HepG2 (cell line): Measurements from ENCODE around the gene NBEA. TPM values are rescaled to one million over a fixed set of nuclear protein-coding genes. Genes with fewer than 3 reads are reported as not detected.

Experiments used
- ATAC-seq: fragments of 200-7000 bp; cut with Tn5 transposase; 3 replicates; pipeline ENCODE4 v1.9.1; 2020; ENCODE audit warnings: mild to moderate bottlenecking, moderate library complexity
- BruUV-seq: library from RNA; stranded (reverse); fragments of 400-500 nt; replicated peaks from 2 replicates; lab custom pipeline; 2021; lab: Mats Ljungman, UMichigan
- CTCF ChIA-PET: fragments of 300-600 bp; formaldehyde crosslinking; extraction: SDS; loops from one replicate; lab custom pipeline; 2021; ENCODE audit warnings: low total read pairs, inconsistent platforms, low intra/inter-chr PET ratio; lab: Yijun Ruan, JAX
- POLR2A ChIA-PET: fragments of 350-600 bp; sonication (Branson Sonifier 250); formaldehyde crosslinking; loops from one replicate; lab custom pipeline; 2020; ENCODE audit warnings: antibody characterized with exemption, inconsistent platforms; lab: Yijun Ruan, JAX
- DNase-seq: peaks from one replicate; pipeline ENCODE4 v3.0.0-alpha.2; 2015; ENCODE audit warnings: low spot score
- FAIRE-seq: peaks from 3 replicates; lab custom pipeline; 2011; peaks lifted over from hg19 to GRCh38; lab: Jason Lieb, UNC
- H2AFZ ChIP-seq: one replicate; pipeline ENCODE4 v1.6.1; 2011; ENCODE audit warnings: low read length, inconsistent platforms
- H3K27ac ChIP-seq: fragments of 300-600 bp; 3 replicates; pipeline ENCODE4 v1.8.0; 2011; ENCODE audit warnings: mixed run types, mild to moderate bottlenecking, mixed read lengths, low read length, inconsistent platforms; ENCODE audit not compliant: insufficient read depth; ENCODE audit errors: extremely low read length
- H3K27me3 ChIP-seq, 2 experiments: fragments of 200-600 bp in 1 of 2; 2 replicates in 1 of 2; 3 replicates in 1 of 2; pipeline versions ENCODE4 v1.6.0 to v1.8.0; 2011; ENCODE audit warnings: low read length in 2 of 2, mild to moderate bottlenecking in 2 of 2, moderate library complexity in 2 of 2, inconsistent platforms in 1 of 2; ENCODE audit not compliant: insufficient read depth in 2 of 2, control insufficient read depth in 1 of 2
- H3K36me3 ChIP-seq, 2 experiments: fragments of 200-600 bp in 1 of 2; replicated peaks in 1 of 2; 2 replicates in 1 of 2; 3 replicates in 1 of 2; pipeline versions ENCODE4 v1.5.1 to v1.8.0; 2011; ENCODE audit warnings: low read length in 2 of 2, inconsistent platforms in 1 of 2; ENCODE audit not compliant: insufficient read depth in 2 of 2, control insufficient read depth in 1 of 2
- H3K4me1 ChIP-seq: 2 replicates; pipeline ENCODE4 v1.5.1; 2012; ENCODE audit warnings: low read length, inconsistent platforms; ENCODE audit not compliant: insufficient read depth
- H3K4me2 ChIP-seq: 2 replicates; pipeline ENCODE4 v1.6.0; 2011; ENCODE audit warnings: low read depth, low read length, inconsistent platforms
- H3K4me3 ChIP-seq, 3 experiments: fragments of 200-600 bp in 1 of 3; sonication (generic), shearing (Covaris generic) in 1 of 3; replicated peaks in 1 of 3; 2 replicates each; pipeline ENCODE4 v1.5.1; 2011 to 2016; ENCODE audit warnings: low read length in 3 of 3, inconsistent platforms in 2 of 3, low read depth in 2 of 3, mild to moderate bottlenecking in 2 of 3, control low read depth in 1 of 3, mixed read lengths in 1 of 3; ENCODE audit not compliant: insufficient read depth in 1 of 3
- H3K79me2 ChIP-seq: one replicate; pipeline ENCODE4 v1.6.1; 2011; ENCODE audit warnings: low read length, inconsistent platforms; ENCODE audit not compliant: insufficient read depth
- H3K9ac ChIP-seq: 2 replicates; pipeline ENCODE4 v1.6.0; 2011; ENCODE audit warnings: mild to moderate bottlenecking, low read depth, low read length, inconsistent platforms; ENCODE audit not compliant: insufficient read depth
- H3K9me3 ChIP-seq: 2 replicates; pipeline ENCODE4 v1.5.1; 2012; ENCODE audit warnings: mild to moderate bottlenecking, low read length
- H4K20me1 ChIP-seq: 2 replicates; pipeline ENCODE4 v1.6.0; 2011; ENCODE audit warnings: inconsistent platforms, mild to moderate bottlenecking, low read length, moderate library complexity; ENCODE audit not compliant: insufficient read depth
- DNMT3B ChIP-seq: conservative IDR thresholded peaks from 2 replicates; pipeline ENCODE4 v1.6.1; 2016; ENCODE audit warnings: missing biosample characterization, control low read depth
- EED ChIP-seq: sonication (generic); formaldehyde crosslinking; IDR thresholded peaks from 2 replicates; pipeline ENCODE4 v1.5.0; 2020; ENCODE audit warnings: mild to moderate bottlenecking, missing genetic modification reagents
- FOXA1 ChIP-seq, 2 experiments: fragments of 450-650 bp in 1 of 2; sonication (generic) in 1 of 2; formaldehyde crosslinking in 1 of 2; IDR thresholded peaks; 2 replicates each; pipeline versions ENCODE4 v1.4.0 to v1.6.1; 2016 to 2020; ENCODE audit warnings: missing genetic modification reagents in 1 of 2
- HNRNPH1 ChIP-seq: fragments of 200-400 bp; formaldehyde crosslinking; optimal IDR thresholded peaks from 2 replicates; pipeline ENCODE3; 2017; ENCODE audit warnings: mild to moderate bottlenecking, low read depth, low read length
- UBTF ChIP-seq: sonication (generic); formaldehyde crosslinking; IDR thresholded peaks from 2 replicates; pipeline ENCODE4 v1.4.0; 2020; ENCODE audit warnings: mild to moderate bottlenecking, missing genetic modification reagents
- ZFP91 ChIP-seq: sonication (generic); formaldehyde crosslinking; IDR thresholded peaks from 2 replicates; pipeline ENCODE4 v1.9.0; 2022; ENCODE audit warnings: missing genetic modification reagents, mild to moderate bottlenecking, borderline replicate concordance
- ZNF557 ChIP-seq: sonication (generic); formaldehyde crosslinking; IDR thresholded peaks from 2 replicates; pipeline ENCODE4 v1.4.0; 2020; ENCODE audit warnings: missing genetic modification reagents
- WGBS: methylation state at CpG from one replicate; pipeline ENCODE4 v1.1.6; 2017; ENCODE audit warnings: low lambda C conversion rate; 5-methylcytosine and 5-hydroxymethylcytosine counted together
- in situ Hi-C: cut with HindIII; loops from 2 replicates; pipeline ENCODE4 v1.10.0; 2017; ENCODE audit warnings: low pct_unique_long_range_greater_than_20kb; ENCODE audit not compliant: extremely low pct_ligation_motif_present
- intact Hi-C: fragments of 100-400 bp; cut with micrococcal nuclease; formaldehyde crosslinking; loops from one replicate; pipeline ENCODE4 v1.10.0; 2022; ENCODE audit not compliant: unreplicated experiment
- polyA plus RNA-seq, 8 experiments: library from polyadenylated mRNA; depleted of rRNA in 3 of 8; stranded (reverse) in 7 of 8; unstranded in 1 of 8; fragments of >200 nt; fragmentation: Illumina TruSeq in 4 of 8; extraction: Trizol in 4 of 8; gene quantifications; 2 replicates each; pipeline versions ENCODE4 v1.2.1 to v1.2.3, GENCODE V29; 2011 to 2016; ENCODE audit warnings: low read depth in 4 of 8, missing spikeins in 1 of 8, mixed read lengths in 1 of 8; ENCODE audit not compliant: insufficient read depth in 1 of 8
- total RNA-seq, 5 experiments: library from RNA; depleted of rRNA; stranded (reverse); fragments of >200 nt; fragmentation: Illumina TruSeq; extraction: Trizol; gene quantifications; 2 replicates each; pipeline ENCODE4 v1.2.3, GENCODE V29; 2016; ENCODE audit warnings: low read depth in 1 of 5

NBEA gene
- total and polyA plus RNA-seq, 2 of the 13 experiments (the other 11 are each of a cell fraction or from before 2014, with no cell fraction given) = 2.7 to 2.8 TPM

GRCh38 chr13:35159041-35159440, 217.0 kb downstream of the NBEA start:
- no peaks in the 10 kb centered on the region for H3K9me3 ChIP-seq
- POLR2A ChIA-PET = no interaction called here
- CTCF ChIA-PET = no interaction called here
- ATAC-seq = no peak
- H3K27ac ChIP-seq = no peak overlapping the region
- intact Hi-C loops = no loop called here
- in situ Hi-C loops = loop anchor here (25.0 kb wide), 3 partner anchors 1072 to 1372 kb away; no protein-coding TSS in a partner anchor
- H3K4me3 ChIP-seq = no peak overlapping the region
- H3K4me1 ChIP-seq = no peaks in the 10 kb centered on the region
- H4K20me1 ChIP-seq = no peaks in the 10 kb centered on the region
- no peak for FAIRE-seq
- no peak overlapping the region for H2AFZ ChIP-seq
- H3K36me3 ChIP-seq = no peaks in the 10 kb centered on the region
- no peaks in the 10 kb centered on the region for H3K27me3 ChIP-seq
- BruUV-seq = no TSS peak
- no peak overlapping the region for H3K4me2 ChIP-seq
- no peak overlapping the region for H3K9ac ChIP-seq
- TF ChIP-seq FOXA1 (IDR thresholded peaks at IDR 0.05) = no peak
- no peak for TF ChIP-seq FOXA1 (CRISPR knock-in tag; IDR thresholded peaks at IDR 0.05)
- no peak for TF ChIP-seq UBTF (CRISPR knock-in tag)
- TF ChIP-seq EED (CRISPR knock-in tag) = no peak
- TF ChIP-seq HNRNPH1 = no peak
- TF ChIP-seq ZFP91 (CRISPR knock-in tag) = no peak
- TF ChIP-seq DNMT3B (CRISPR knock-in tag) = no peak
- no peak for TF ChIP-seq ZNF557 (CRISPR knock-in tag)
- 74% methylated on average over 5 of the region's 5 CpGs for WGBS
- no peak for DNase-seq
- H3K79me2 ChIP-seq = no peaks in the 10 kb centered on the region
